Eye (tissue), 1 donor: ENCODE data around the gene OLFM1.
A peak's percentile ranks its signal among the peaks of the same experiment; 100 is the strongest.
"Not testable (repeated sequence)": the region's sequence is repeated elsewhere in the genome, so short reads cannot be mapped to it uniquely, and the experiment has no call there.

Experiments
- DNase-seq: peaks from one replicate; pipeline ENCODE4 v3.0.0-alpha.2; 2015

Gene OLFM1

GRCh38 chr9:135060461-135061116 is 26.9 kb upstream of the OLFM1 start:
- DNase-seq, result no peak

- DNase-seq, result no peak
Observed at GRCh38 chr9:135061441-135061840, 26.0 kb upstream of the OLFM1 start.

GRCh38 chr9:135062254-135062653 is 25.2 kb upstream of the OLFM1 start:
- DNase-seq, result no peak

GRCh38 chr9:135063466-135063865 is 24.0 kb upstream of the OLFM1 start:
- DNase-seq, result not testable (repeated sequence)

GRCh38 chr9:135063888-135064287 is 23.6 kb upstream of the OLFM1 start:
- not testable (repeated sequence) for DNase-seq

GRCh38 chr9:135065151-135065550 is 22.3 kb upstream of the OLFM1 start:
- no peak for DNase-seq

GRCh38 chr9:135065804-135066203 is 21.7 kb upstream of the OLFM1 start:
- no peak for DNase-seq

- DNase-seq, result no peak
Observed at GRCh38 chr9:135066291-135066690, 21.2 kb upstream of the OLFM1 start.

GRCh38 chr9:135067096-135067710 is 20.3 kb upstream of the OLFM1 start:
- no peak for DNase-seq

GRCh38 chr9:135068776-135069415 is 18.6 kb upstream of the OLFM1 start:
- no peak for DNase-seq

- DNase-seq, result no peak
Observed at GRCh38 chr9:135069558-135070197, 17.8 kb upstream of the OLFM1 start.

- peak; percentile 77 for DNase-seq
Observed at GRCh38 chr9:135070198-135070951, 17.1 kb upstream of the OLFM1 start.

- DNase-seq, result no peak
Observed at GRCh38 chr9:135070964-135071735, 16.3 kb upstream of the OLFM1 start.

- no peak for DNase-seq
Observed at GRCh38 chr9:135073081-135073740, 14.3 kb upstream of the OLFM1 start.

GRCh38 chr9:135073741-135074305 is 13.6 kb upstream of the OLFM1 start:
- DNase-seq, result no peak

- no peak for DNase-seq
Observed at GRCh38 chr9:135074354-135075233, 12.9 kb upstream of the OLFM1 start.

- peak; percentile 75 for DNase-seq
Observed at GRCh38 chr9:135075234-135076142, 12.0 kb upstream of the OLFM1 start.

GRCh38 chr9:135076143-135076875 is 11.2 kb upstream of the OLFM1 start:
- no peak for DNase-seq
